CD4-positive, alpha-beta T cell treated with Interleukin-4 for 1 hour (primary cell): ENCODE data around the gene DCAF5.
"Not testable (repeated sequence)": the region's sequence is repeated elsewhere in the genome, so short reads cannot be mapped to it uniquely, and the experiment has no call there.

Experiments used
- DNase-seq, 2 donors: peaks; one replicate each; pipeline ENCODE4 v3.0.0-alpha.2; 2020 to 2022

DCAF5 gene

GRCh38 chr14:69094481-69094880 is 58.4 kb downstream of the DCAF5 start:
- DNase-seq: no peak

GRCh38 chr14:69093631-69094421 is 59.1 kb downstream of the DCAF5 start:
- DNase-seq: no peak

GRCh38 chr14:69092840-69093422 is 60.0 kb downstream of the DCAF5 start:
- DNase-seq: no peak

- no peak for DNase-seq
These were observed 61.2 kb downstream of the DCAF5 start for GRCh38 chr14:69091695-69092094.

- DNase-seq: no peak
These were observed 61.9 kb downstream of the DCAF5 start for GRCh38 chr14:69091006-69091405.

- peak; percentile 22 to 39 for DNase-seq
These were observed 62.6 kb downstream of the DCAF5 start for GRCh38 chr14:69090187-69090789.

GRCh38 chr14:69089046-69089445 is 63.9 kb downstream of the DCAF5 start:
- no peak for DNase-seq

GRCh38 chr14:69088586-69088985 is 64.3 kb downstream of the DCAF5 start:
- no peak for DNase-seq

- DNase-seq: no peak
These were observed 65.9 kb downstream of the DCAF5 start for GRCh38 chr14:69087061-69087461.

- DNase-seq: no peak
These were observed 66.4 kb downstream of the DCAF5 start for GRCh38 chr14:69086537-69086936.

GRCh38 chr14:69084023-69084422 is 68.9 kb downstream of the DCAF5 start:
- DNase-seq: no peak

GRCh38 chr14:69083181-69083580 is 69.7 kb downstream of the DCAF5 start:
- no peak for DNase-seq

GRCh38 chr14:69081271-69081670 is 71.6 kb downstream of the DCAF5 start:
- no peak for DNase-seq

- DNase-seq: no peak
These were observed 73.2 kb downstream of the DCAF5 start for GRCh38 chr14:69079747-69080146.

GRCh38 chr14:69079188-69079742 is 73.7 kb downstream of the DCAF5 start:
- no peak for DNase-seq

GRCh38 chr14:69077841-69078240 is 75.1 kb downstream of the DCAF5 start:
- no peak for DNase-seq

GRCh38 chr14:69077185-69077584 is 75.7 kb downstream of the DCAF5 start:
- DNase-seq: not testable (repeated sequence)

GRCh38 chr14:69076341-69076740 is 76.6 kb downstream of the DCAF5 start:
- DNase-seq: no peak

- no peak for DNase-seq
These were observed 79.0 kb downstream of the DCAF5 start for GRCh38 chr14:69073915-69074314.

- no peak for DNase-seq
These were observed 79.5 kb downstream of the DCAF5 start for GRCh38 chr14:69073429-69073828.

- DNase-seq: no peak
These were observed 80.3 kb downstream of the DCAF5 start for GRCh38 chr14:69072584-69072983.

GRCh38 chr14:69068744-69069421 is 84.0 kb downstream of the DCAF5 start:
- DNase-seq: no peak
